GM12878 (cell line): ENCODE measurements around the gene CPSF6.

Experiments used
- BHLHE40 ChIP-seq, 2 experiments: fragments of 450-650 bp in 1 of 2; IDR thresholded peaks; 2 replicates each; pipeline ENCODE4 v1.6.1; 2011 to 2017; ENCODE audit warnings: low read depth in 2 of 2, borderline replicate concordance in 1 of 2, improper control_type of control experiment in 1 of 2, low read length in 1 of 2, mild to moderate bottlenecking in 1 of 2
- CREM ChIP-seq: IDR thresholded peaks from 2 replicates; pipeline ENCODE4 v1.6.1; 2014; ENCODE audit warnings: antibody characterized with exemption, low read depth
- EP300 ChIP-seq, 2 experiments: fragments of 150-350 bp in 1 of 2; IDR thresholded peaks; 2 replicates each; pipeline ENCODE4 v1.6.1; 2011 to 2012; ENCODE audit warnings: low read depth in 2 of 2, low read length in 2 of 2, borderline replicate concordance in 1 of 2, improper control_type of control experiment in 1 of 2, inconsistent platforms in 1 of 2; ENCODE audit not compliant: control insufficient read depth in 1 of 2
- EZH2 ChIP-seq: IDR thresholded peaks from 2 replicates; pipeline ENCODE4 v1.6.1; 2012; ENCODE audit warnings: low read depth, mild to moderate bottlenecking, control low read depth, inconsistent platforms, low read length, borderline replicate concordance; ENCODE audit not compliant: control insufficient read depth
- MEF2A ChIP-seq: IDR thresholded peaks from 2 replicates; pipeline ENCODE4 v1.6.1; 2011; ENCODE audit warnings: low read depth, mild to moderate bottlenecking, low read length, moderate library complexity; ENCODE audit not compliant: insufficient read depth
- MEF2B ChIP-seq: fragments of 450-650 bp; IDR thresholded peaks from 2 replicates; pipeline ENCODE4 v1.6.1; 2018; ENCODE audit warnings: mild to moderate bottlenecking, moderate library complexity; ENCODE audit not compliant: partially characterized antibody, poor library complexity, severe bottlenecking
- MTA3 ChIP-seq: IDR thresholded peaks from 2 replicates; pipeline ENCODE4 v1.6.1; 2012; ENCODE audit warnings: low read length, inconsistent platforms, borderline replicate concordance
- NR2C2 ChIP-seq: IDR thresholded peaks from 2 replicates; pipeline ENCODE4 v1.6.1; 2011; ENCODE audit warnings: borderline replicate concordance, low read depth; ENCODE audit not compliant: control insufficient read depth, insufficient read length
- PML ChIP-seq: IDR thresholded peaks from 2 replicates; pipeline ENCODE4 v1.6.1; 2012; ENCODE audit warnings: low read length, inconsistent platforms
- POLR2A ChIP-seq: IDR thresholded peaks from 2 replicates; pipeline ENCODE4 v1.6.1; 2011; ENCODE audit warnings: low read depth, mild to moderate bottlenecking, low read length
- RB1 ChIP-seq: fragments of 450-650 bp; formaldehyde crosslinking; IDR thresholded peaks from 2 replicates; pipeline ENCODE4 v1.6.1; 2017; ENCODE audit warnings: mild to moderate bottlenecking, borderline replicate concordance
- SUZ12 ChIP-seq: fragments of 200-600 bp; sonication (generic); IDR thresholded peaks from one replicate; pipeline ENCODE4 v1.6.1; 2018; ENCODE audit warnings: antibody characterized with exemption, mild to moderate bottlenecking; ENCODE audit not compliant: unreplicated experiment
- TF ChIP-seq, protein P1 (sequence below): IDR thresholded peaks from 2 replicates; pipeline ENCODE4 v1.6.1; 2011; ENCODE audit warnings: low read depth, low read length, improper control_type of control experiment, borderline replicate concordance

GRCh38 chr12:69287556-69287955, 48.2 kb downstream of the CPSF6 start:
- TF ChIP-seq BHLHE40 (IDR thresholded peaks at IDR 0.05; ENCODE audit: borderline replicate concordance in 1 of 2, low read depth in 2 of 2, low read length in 1 of 2) (no peak), EZH2 (no peak), NR2C2 (no peak), POLR2A (no peak), PML (no peak), CREM (no peak), MTA3 (no peak), MEF2B (no peak), MEF2A (no peak), EP300 (IDR thresholded peaks at IDR 0.05; ENCODE audit: borderline replicate concordance in 1 of 2, control insufficient read depth in 1 of 2, low read depth in 2 of 2, low read length in 2 of 2) (no peak), RB1 (no peak), SUZ12 (no peak)
- TF ChIP-seq, protein P1, sequence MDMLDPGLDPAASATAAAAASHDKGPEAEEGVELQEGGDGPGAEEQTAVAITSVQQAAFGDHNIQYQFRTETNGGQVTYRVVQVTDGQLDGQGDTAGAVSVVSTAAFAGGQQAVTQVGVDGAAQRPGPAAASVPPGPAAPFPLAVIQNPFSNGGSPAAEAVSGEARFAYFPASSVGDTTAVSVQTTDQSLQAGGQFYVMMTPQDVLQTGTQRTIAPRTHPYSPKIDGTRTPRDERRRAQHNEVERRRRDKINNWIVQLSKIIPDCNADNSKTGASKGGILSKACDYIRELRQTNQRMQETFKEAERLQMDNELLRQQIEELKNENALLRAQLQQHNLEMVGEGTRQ: no peak
